HG02678 (cell line): ENCODE measurements around the gene MRGPRD.
"Not testable (repeated sequence)": the region's sequence is repeated elsewhere in the genome, so short reads cannot be mapped to it uniquely, and the experiment has no call there.

Source experiments
- ATAC-seq: cut with Tn5 transposase; IDR thresholded peaks from one replicate; pipeline ENCODE4 v1.9.1; 2021; ENCODE audit warnings: mild to moderate bottlenecking, moderate library complexity; ENCODE audit not compliant: unreplicated experiment

The MRGPRD gene

DNA sequence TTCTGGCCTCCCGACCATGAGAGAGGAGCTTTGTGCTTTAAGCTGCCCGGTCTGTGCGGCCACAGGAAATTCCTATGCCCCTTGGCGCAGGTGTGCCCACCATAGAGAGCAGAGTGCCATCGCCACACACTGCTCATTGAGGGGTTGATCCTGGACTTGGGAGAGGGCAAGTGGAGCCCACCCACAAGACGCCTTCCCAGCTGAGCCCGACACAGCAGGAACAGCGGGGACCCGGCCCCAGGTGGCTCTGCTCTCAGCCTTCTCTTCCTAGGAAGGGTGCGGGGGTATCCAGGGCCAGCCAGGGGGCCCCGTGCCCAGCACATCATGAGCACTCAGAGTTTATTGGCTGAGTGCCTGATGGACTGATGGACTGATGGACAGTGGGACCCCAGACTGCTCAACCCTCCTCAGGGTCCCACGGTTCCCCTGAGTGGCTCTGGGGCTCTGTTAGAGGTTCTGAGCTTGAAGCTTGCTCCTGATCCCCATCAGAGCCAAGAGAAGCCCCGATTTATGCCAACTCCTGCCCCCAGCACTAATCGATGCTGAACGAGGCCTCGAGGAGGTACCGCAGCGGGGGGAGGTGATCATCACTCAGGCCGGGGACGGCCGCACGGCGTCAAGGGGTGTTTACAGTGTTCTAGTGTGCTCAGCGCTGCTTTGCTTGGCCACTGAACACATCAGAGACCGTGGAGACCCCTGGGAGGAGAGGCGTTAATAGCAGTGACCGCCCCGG is 13.5 kb upstream of the MRGPRD start:
- no peak for ATAC-seq

GRCh38 chr11:68993546-68993945 is 12.8 kb upstream of the MRGPRD start:
- no peak for ATAC-seq

GRCh38 chr11:68992743-68993255 is 12.0 kb upstream of the MRGPRD start:
- ATAC-seq: no peak

GRCh38 chr11:68990995-68991780 is 10.4 kb upstream of the MRGPRD start:
- no peak for ATAC-seq

DNA sequence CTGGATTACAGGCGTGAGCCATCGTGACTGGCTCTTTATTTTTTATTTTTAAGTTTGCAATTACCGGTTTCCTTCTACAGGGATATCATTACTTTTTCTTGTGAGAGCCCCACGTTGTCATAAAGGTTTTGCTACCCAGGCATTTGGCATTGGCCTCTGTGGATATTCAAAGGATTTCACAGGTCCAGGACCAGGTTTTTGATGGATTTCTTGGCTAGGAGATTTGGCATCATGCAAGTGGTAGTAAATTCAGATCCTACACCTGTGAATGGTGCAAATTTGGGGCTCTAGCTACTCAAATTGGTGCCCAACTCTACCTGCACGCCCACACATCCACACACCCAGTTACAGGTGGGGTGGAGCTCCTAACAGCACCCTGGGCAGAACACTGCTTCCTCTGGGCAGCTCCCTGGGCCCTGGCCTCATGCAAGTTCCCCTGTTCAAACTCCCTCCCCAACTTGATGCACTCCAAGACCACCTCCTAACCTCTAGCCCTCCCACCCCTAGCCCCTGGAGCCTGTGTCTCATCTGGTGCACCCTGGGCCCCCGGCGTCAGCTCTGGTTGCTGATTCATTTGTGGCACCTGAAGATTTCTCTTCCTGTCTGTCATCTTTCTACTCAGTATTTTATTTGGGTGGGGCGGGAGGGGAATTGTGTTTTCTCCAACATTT is 9.3 kb upstream of the MRGPRD start:
- no peak for ATAC-seq

DNA sequence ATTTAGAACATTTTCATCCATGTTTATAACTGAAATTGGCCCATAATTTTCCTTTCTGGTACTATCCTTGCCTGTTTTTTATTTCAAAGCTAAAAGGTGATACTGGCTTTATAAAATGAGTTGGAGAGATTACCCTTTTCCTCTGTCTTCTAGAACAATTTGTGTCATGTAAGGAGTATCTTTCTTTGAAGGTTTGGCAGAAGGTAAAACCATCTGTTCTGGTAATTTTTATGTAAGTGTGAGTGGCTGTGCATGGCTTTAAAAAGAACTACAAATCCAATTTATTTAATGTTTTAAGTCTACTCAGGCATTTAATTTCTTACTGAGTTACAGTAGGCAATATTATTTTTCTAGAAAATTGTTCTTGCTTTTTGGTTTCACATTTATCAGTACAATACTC is 7.7 kb upstream of the MRGPRD start:
- ATAC-seq: no peak

DNA sequence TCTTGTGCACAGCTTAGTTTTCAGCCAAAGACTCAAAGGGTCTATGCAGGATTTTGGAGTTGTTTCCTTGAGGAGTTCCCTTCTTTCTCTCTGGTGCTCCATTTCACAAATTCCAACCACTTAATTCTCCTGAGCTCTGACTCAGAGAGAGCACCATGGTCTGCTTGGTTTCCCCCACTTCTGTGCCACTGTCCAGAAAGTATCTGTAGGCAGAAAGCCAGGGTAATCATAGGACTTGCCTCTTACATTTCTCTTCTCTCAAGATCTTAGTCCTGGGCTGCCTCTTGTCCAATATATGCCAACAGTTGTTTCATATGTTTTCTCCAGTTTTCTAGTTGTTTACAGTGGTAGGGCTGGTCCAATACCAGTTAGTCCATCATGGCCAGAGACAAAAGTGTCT is 6.4 kb upstream of the MRGPRD start:
- ATAC-seq: no peak

DNA sequence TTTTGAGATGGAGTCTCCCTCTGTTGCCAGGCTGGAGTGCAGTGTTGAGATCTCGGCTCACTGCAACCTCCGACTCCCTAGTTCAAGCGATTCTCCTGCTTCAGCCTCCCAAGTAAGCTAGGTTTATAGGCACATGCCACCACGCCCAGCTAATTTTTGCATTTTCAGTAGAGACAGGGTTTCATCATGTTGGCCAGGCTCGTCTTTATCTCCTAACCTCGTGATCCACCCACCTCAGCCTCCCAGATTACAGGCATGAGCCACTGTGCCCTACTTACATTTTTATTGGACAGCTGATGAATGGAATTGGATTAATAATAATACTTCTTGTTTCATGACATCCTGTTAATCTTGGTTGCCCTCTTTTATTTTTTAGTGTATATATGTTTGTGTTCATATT is 3.0 kb upstream of the MRGPRD start:
- no peak for ATAC-seq

DNA sequence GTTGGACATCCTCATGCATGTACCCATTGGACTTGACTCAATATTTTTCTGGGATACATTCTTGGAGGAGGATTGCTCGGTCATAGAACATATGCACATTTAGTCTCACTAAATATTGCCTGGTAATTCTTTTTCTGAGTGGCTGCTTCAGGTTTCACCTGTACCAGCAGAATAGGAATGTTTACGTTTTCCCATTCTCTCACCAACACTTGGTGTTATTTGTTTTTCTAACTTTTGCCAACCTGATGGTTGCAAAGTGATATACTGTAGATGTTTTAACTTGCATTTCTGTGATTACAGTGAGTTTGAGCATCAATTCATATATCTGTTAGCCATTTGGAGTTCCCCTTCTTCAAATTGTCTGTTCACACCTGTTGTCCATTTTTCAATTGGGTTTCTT is 1.3 kb upstream of the MRGPRD start:
- ATAC-seq: no peak

- ATAC-seq: no peak
Observed at GRCh38 chr11:68979931-68980775, 633 bp downstream of the MRGPRD start.

- ATAC-seq: no peak
Observed at GRCh38 chr11:68978931-68979594, 1.7 kb downstream of the MRGPRD start.

DNA sequence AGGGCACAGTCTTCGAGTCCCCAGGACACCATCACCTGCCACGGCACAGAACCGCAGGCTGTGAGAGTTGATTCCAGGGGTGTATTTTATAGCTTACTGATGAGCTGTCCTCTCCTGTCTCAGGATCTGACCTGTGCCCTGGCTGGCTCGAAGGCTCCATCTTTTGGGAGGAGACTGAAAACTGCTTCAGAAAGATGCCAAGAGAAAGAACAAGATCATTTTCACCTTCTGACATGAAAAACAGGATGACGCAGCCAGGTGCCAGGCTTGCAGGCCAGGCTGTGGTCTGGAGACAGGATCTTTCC is 2.2 kb downstream of the MRGPRD start:
- ATAC-seq: no peak

- ATAC-seq: no peak
Observed at GRCh38 chr11:68977781-68978625, 2.8 kb downstream of the MRGPRD start.

- no peak for ATAC-seq
Observed at GRCh38 chr11:68976563-68976962, 4.2 kb downstream of the MRGPRD start.

GRCh38 chr11:68976095-68976494 is 4.7 kb downstream of the MRGPRD start:
- ATAC-seq: no peak

GRCh38 chr11:68974421-68975194 is 6.2 kb downstream of the MRGPRD start:
- ATAC-seq: no peak

DNA sequence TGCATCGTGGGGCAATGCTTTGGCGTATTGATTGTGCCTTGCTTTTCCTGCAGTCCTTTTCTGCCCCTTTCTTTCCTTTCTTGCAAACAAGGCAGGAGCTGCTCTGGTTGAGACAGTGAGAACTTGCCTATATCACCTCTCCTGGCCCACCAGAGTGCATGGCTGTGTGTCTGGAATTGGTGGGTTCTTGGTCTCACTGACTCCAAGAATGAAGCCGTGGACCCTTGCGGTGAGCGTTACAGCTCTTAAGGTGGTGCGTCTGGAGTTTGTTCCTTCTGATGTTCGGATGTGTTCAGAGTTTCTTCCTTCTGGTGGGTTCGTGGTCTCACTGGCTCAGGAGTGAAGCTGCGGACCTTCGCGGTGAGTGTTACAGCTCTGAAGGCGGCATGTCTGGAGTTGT is 7.1 kb downstream of the MRGPRD start:
- ATAC-seq: not testable (repeated sequence)

DNA sequence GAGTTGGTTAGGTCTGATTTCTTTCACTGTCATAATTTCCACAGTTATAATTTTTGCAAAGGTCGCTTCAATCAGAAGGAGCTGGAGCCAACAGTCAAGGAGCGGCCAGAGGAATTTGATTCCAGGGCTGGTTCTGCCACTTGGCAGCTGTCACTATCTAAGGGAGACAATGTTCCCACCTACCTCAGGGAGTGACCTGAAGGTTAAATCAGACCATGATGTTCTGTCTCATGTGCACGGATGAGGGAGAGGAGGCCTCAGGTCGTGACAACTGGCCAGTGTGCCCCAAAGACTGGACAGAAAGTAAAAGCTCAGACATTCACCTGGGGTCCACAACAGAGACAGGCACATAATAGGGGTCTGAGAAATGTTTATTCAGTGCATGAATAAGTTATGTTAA is 7.6 kb downstream of the MRGPRD start:
- ATAC-seq: no peak
